HepG2 (cell line): Measurements from ENCODE around the gene GPATCH3. TPM values are rescaled to one million over a fixed set of nuclear protein-coding genes. Genes with fewer than 3 reads are reported as not detected.

Source experiments
- AHR ChIP-seq: IDR thresholded peaks from 2 replicates; pipeline ENCODE4 v1.6.1; 2018; ENCODE audit warnings: missing genetic modification reagents, missing compliant biosample characterization
- ATF4 ChIP-seq, 2 experiments: fragments of 450-650 bp in 1 of 2; sonication (generic) in 1 of 2; formaldehyde crosslinking; IDR thresholded peaks; 2 replicates each; pipeline versions ENCODE4 v1.5.0 to v1.8.0; 2020 to 2022; ENCODE audit warnings: mild to moderate bottlenecking in 1 of 2, missing genetic modification reagents in 1 of 2
- DNMT1 ChIP-seq: sonication (generic); formaldehyde crosslinking; IDR thresholded peaks from 2 replicates; pipeline ENCODE4 v1.5.1; 2020; ENCODE audit warnings: mild to moderate bottlenecking, missing genetic modification reagents
- GRHL1 ChIP-seq: sonication (generic); formaldehyde crosslinking; conservative IDR thresholded peaks from 2 replicates; pipeline ENCODE4 v1.8.0; 2022; ENCODE audit warnings: missing genetic modification reagents
- HNF1A ChIP-seq, 2 experiments: sonication (generic) in 1 of 2; formaldehyde crosslinking in 1 of 2; IDR thresholded peaks; 2 replicates each; pipeline versions ENCODE4 v1.4.0 to v1.6.1; 2016 to 2020; ENCODE audit warnings: borderline replicate concordance in 1 of 2, low read depth in 1 of 2, mild to moderate bottlenecking in 1 of 2, missing genetic modification reagents in 1 of 2
- HOXA3 ChIP-seq: sonication (generic); formaldehyde crosslinking; IDR thresholded peaks from 2 replicates; pipeline ENCODE4 v1.5.0; 2020; ENCODE audit warnings: missing genetic modification reagents
- KDM1A ChIP-seq: IDR thresholded peaks from 2 replicates; pipeline ENCODE4 v1.6.1; 2016; ENCODE audit warnings: missing compliant biosample characterization
- KDM6A ChIP-seq: IDR thresholded peaks from 2 replicates; pipeline ENCODE4 v1.6.1; 2016; ENCODE audit warnings: low read depth
- POLR2A ChIP-seq, 2 experiments: IDR thresholded peaks; 2 replicates each; pipeline ENCODE4 v1.6.1; 2011; ENCODE audit warnings: low read depth in 2 of 2, low read length in 2 of 2, mild to moderate bottlenecking in 1 of 2, moderate library complexity in 1 of 2; ENCODE audit not compliant: insufficient read depth in 1 of 2
- SALL1 ChIP-seq: sonication (generic); formaldehyde crosslinking; IDR thresholded peaks from 2 replicates; pipeline ENCODE4 v1.8.0; 2022; ENCODE audit warnings: mild to moderate bottlenecking, missing genetic modification reagents
- ZC3H13 ChIP-seq: sonication (generic); formaldehyde crosslinking; IDR thresholded peaks from 2 replicates; pipeline ENCODE4 v1.8.1; 2023; ENCODE audit warnings: mild to moderate bottlenecking, missing genetic modification reagents, moderate library complexity
- ZFY ChIP-seq: sonication (generic); formaldehyde crosslinking; IDR thresholded peaks from 2 replicates; pipeline ENCODE4 v1.4.0; 2020; ENCODE audit warnings: missing genetic modification reagents
- ZNF574 ChIP-seq: sonication (generic); formaldehyde crosslinking; IDR thresholded peaks from 2 replicates; pipeline ENCODE4 v1.4.0; 2020; ENCODE audit warnings: missing genetic modification reagents
- ZNF576 ChIP-seq: sonication (generic); formaldehyde crosslinking; IDR thresholded peaks from 2 replicates; pipeline ENCODE4 v1.4.0; 2020; ENCODE audit warnings: mild to moderate bottlenecking, missing genetic modification reagents
- ZNF629 ChIP-seq: sonication (generic); formaldehyde crosslinking; conservative IDR thresholded peaks from 2 replicates; pipeline ENCODE4 v1.5.0; 2020; ENCODE audit warnings: missing genetic modification reagents
- ZNF772 ChIP-seq: sonication (generic); formaldehyde crosslinking; IDR thresholded peaks from 2 replicates; pipeline ENCODE4 v1.5.0; 2020; ENCODE audit warnings: mild to moderate bottlenecking, missing genetic modification reagents
- ZNF782 ChIP-seq: sonication (generic); formaldehyde crosslinking; IDR thresholded peaks from 2 replicates; pipeline ENCODE4 v1.4.0; 2020; ENCODE audit warnings: missing genetic modification reagents, mild to moderate bottlenecking, borderline replicate concordance
- polyA plus RNA-seq, 8 experiments: library from polyadenylated mRNA; depleted of rRNA in 3 of 8; stranded (reverse) in 7 of 8; unstranded in 1 of 8; fragments of >200 nt; fragmentation: Illumina TruSeq in 4 of 8; extraction: Trizol in 4 of 8; gene quantifications; 2 replicates each; pipeline versions ENCODE4 v1.2.1 to v1.2.3, GENCODE V29; 2011 to 2016; ENCODE audit warnings: low read depth in 4 of 8, missing spikeins in 1 of 8, mixed read lengths in 1 of 8; ENCODE audit not compliant: insufficient read depth in 1 of 8
- total RNA-seq, 5 experiments: library from RNA; depleted of rRNA; stranded (reverse); fragments of >200 nt; fragmentation: Illumina TruSeq; extraction: Trizol; gene quantifications; 2 replicates each; pipeline ENCODE4 v1.2.3, GENCODE V29; 2016; ENCODE audit warnings: low read depth in 1 of 5

Gene GPATCH3
- total and polyA plus RNA-seq, 2 of the 13 experiments (the other 11 are each of a cell fraction or from before 2014, with no cell fraction given) = 8.3 to 11.0 TPM

- TF ChIP-seq KDM1A (CRISPR knock-in tag) = peak; percentile 58; the same call in 1 of the 2 replicates
- peak; percentile 46 to 74; a peak in 3 of 4 replicates for TF ChIP-seq POLR2A (IDR thresholded peaks at IDR 0.05; ENCODE audit: insufficient read depth in 1 of 2, low read depth in 2 of 2, low read length in 2 of 2)
- no peak for TF ChIP-seq AHR (CRISPR knock-in tag)
- peak; percentile 43; the same call in 1 of the 2 replicates for TF ChIP-seq SALL1 (CRISPR knock-in tag)
- no peak for TF ChIP-seq ZNF782 (CRISPR knock-in tag)
- TF ChIP-seq ZFY (CRISPR knock-in tag) = peak; percentile 42; the same call in 1 of the 2 replicates
- TF ChIP-seq DNMT1 (CRISPR knock-in tag) = peak; percentile 49; the same call in 1 of the 2 replicates
- TF ChIP-seq HOXA3 = 0 out of 2 replicates have a peak, but pooled peaks have one; percentile 15
- TF ChIP-seq ATF4 (CRISPR knock-in tag; IDR thresholded peaks at IDR 0.05) = no peak
- TF ChIP-seq ZNF574 = 0 out of 2 replicates have a peak, but pooled peaks have one; percentile 8
- TF ChIP-seq ZNF576 = no peak
- TF ChIP-seq ZC3H13 (CRISPR knock-in tag) = no peak
- TF ChIP-seq KDM6A (CRISPR knock-in tag) = no peak
- no peak for TF ChIP-seq HNF1A (IDR thresholded peaks at IDR 0.05; ENCODE audit: low read depth)
- TF ChIP-seq HNF1A (CRISPR knock-in tag; IDR thresholded peaks at IDR 0.05; ENCODE audit: borderline replicate concordance) = 0 out of 2 replicates have a peak, but pooled peaks have one; percentile 26
- no peak for TF ChIP-seq GRHL1 (CRISPR knock-in tag)
- TF ChIP-seq ZNF629 (CRISPR knock-in tag) = no peak
- TF ChIP-seq ZNF772 (CRISPR knock-in tag) = no peak
These were observed 37.2 kb downstream of the GPATCH3 start, which contains the start of gene SFN (continued) for GRCh38 chr1:26862781-26863684.
